ENCODE results near the gene TEX36.
"Not testable (repeated sequence)": the region's sequence is repeated elsewhere in the genome, so short reads cannot be mapped to it uniquely, and the experiment has no call there.

DNA sequence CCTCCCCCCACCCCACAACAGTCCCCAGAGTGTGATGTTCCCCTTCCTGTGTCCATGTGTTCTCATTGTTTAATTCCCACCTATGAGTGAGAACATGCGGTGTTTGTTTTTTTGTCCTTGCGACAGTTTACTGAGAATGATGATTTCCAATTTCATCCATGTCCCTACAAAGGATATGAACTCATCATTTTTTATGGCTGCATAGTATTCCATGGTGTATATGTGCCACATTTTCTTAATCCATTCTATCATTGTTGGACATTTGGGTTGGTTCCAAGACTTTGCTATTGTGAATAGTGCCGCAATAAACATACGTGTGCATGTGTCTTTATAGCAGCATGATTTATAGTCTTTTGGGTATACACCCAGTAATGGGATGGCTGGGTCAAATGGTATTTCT is 31.8 kb upstream of the TEX36 start:
- not testable (repeated sequence) for TF ChIP-seq POLR2A, CTCF (IDR thresholded peaks at IDR 0.05)

Measured in Peyer's patch (tissue), 4 donors.